HCT116 (cell line): ENCODE measurements around the gene ARHGAP29. TPM values are rescaled to one million over a fixed set of nuclear protein-coding genes. Genes with fewer than 3 reads are reported as not detected.

Experiments
- ATAC-seq: fragments of 200-7000 bp; cut with Tn5 transposase; 2 replicates; pipeline ENCODE4 v1.9.1; 2020; ENCODE audit warnings: mild to moderate bottlenecking, moderate library complexity
- BruUV-seq: library from RNA; stranded (reverse); fragments of 400-500 nt; replicated peaks from 2 replicates; lab custom pipeline; 2021; lab: Mats Ljungman, UMichigan
- CTCF ChIA-PET: fragments of 300-600 bp; sonication (Branson Sonifier 250); formaldehyde crosslinking; loops from one replicate; lab custom pipeline; 2021; ENCODE audit warnings: antibody characterized with exemption; lab: Charles Lee
- POLR2A ChIA-PET: fragments of 300-600, 350-600 bp; sonication (Branson Sonifier 250); formaldehyde crosslinking; loops from one replicate; lab custom pipeline; 2021; ENCODE audit warnings: antibody characterized with exemption; lab: Charles Lee
- RAD21 ChIA-PET, 2 experiments: fragments of 300-600 bp; sonication (Branson Sonifier 250); formaldehyde crosslinking; loops; one replicate each; lab custom pipeline; 2023; ENCODE audit warnings: low total read pairs in 2 of 2; ENCODE audit not compliant: uncharacterized antibody in 2 of 2, unreplicated experiment in 2 of 2, low non-redundant PET in 1 of 2; lab: Charles Lee
- DNase-seq: peaks from one replicate; pipeline ENCODE4 v3.0.0-alpha.2; 2010; ENCODE audit warnings: low read depth, low spot score
- H2AFZ ChIP-seq: fragments of 200-600 bp; shearing (Covaris generic), sonication (generic); 2 replicates; pipeline ENCODE4 v1.6.1; 2017; ENCODE audit warnings: low read depth, mixed run types, mixed read lengths, antibody characterized with exemption, low read length; ENCODE audit not compliant: poor library complexity, severe bottlenecking
- H3K27ac ChIP-seq: 2 replicates; pipeline ENCODE4 v1.5.1; 2012; ENCODE audit warnings: low read depth, low read length
- H3K27me3 ChIP-seq: fragments of 200-600 bp; sonication (generic); 2 replicates; pipeline ENCODE4 v1.6.1; 2016; ENCODE audit warnings: mixed run types, low read length, mixed read lengths; ENCODE audit not compliant: insufficient read depth
- H3K36me3 ChIP-seq, 2 experiments: fragments of 200-500 bp in 1 of 2; fragments of 200-600 bp in 1 of 2; sonication (Bioruptor generic) in 1 of 2; sonication (generic) in 1 of 2; 2 replicates each; pipeline versions ENCODE4 v1.5.1 to v1.6.1; 2014 to 2016; ENCODE audit warnings: low read length in 2 of 2, inconsistent platforms in 1 of 2, mixed read lengths in 1 of 2, mixed run types in 1 of 2; ENCODE audit not compliant: insufficient read depth in 2 of 2, control insufficient read depth in 1 of 2
- H3K4me1 ChIP-seq, 2 experiments: fragments of 200-600 bp in 1 of 2; sonication (generic) in 1 of 2; 2 replicates each; pipeline versions ENCODE4 v1.5.1 to v1.6.1; 2012 to 2017; ENCODE audit warnings: low read length in 2 of 2, inconsistent platforms in 1 of 2, mild to moderate bottlenecking in 1 of 2, mixed read lengths in 1 of 2, mixed run types in 1 of 2, moderate library complexity in 1 of 2; ENCODE audit not compliant: insufficient read depth in 2 of 2, control insufficient read depth in 1 of 2
- H3K4me2 ChIP-seq: fragments of 200-600 bp; sonication (generic); 2 replicates; pipeline ENCODE4 v1.6.1; 2017; ENCODE audit warnings: mixed run types, low read length, mixed read lengths
- H3K4me3 ChIP-seq, 2 experiments: fragments of 200-600 bp in 1 of 2; sonication (generic) in 1 of 2; replicated peaks in 1 of 2; 2 replicates each; pipeline ENCODE4 v1.5.1; 2011 to 2016; ENCODE audit warnings: low read length in 2 of 2, control low read depth in 1 of 2, low read depth in 1 of 2, mild to moderate bottlenecking in 1 of 2, mixed read lengths in 1 of 2, mixed run types in 1 of 2
- H3K79me2 ChIP-seq: fragments of 200-600 bp; sonication (generic); 2 replicates; pipeline ENCODE4 v1.6.1; 2017; ENCODE audit warnings: mild to moderate bottlenecking, mixed run types, low read length, moderate library complexity, mixed read lengths; ENCODE audit not compliant: insufficient read depth
- H3K9ac ChIP-seq: fragments of 200-600 bp; sonication (generic); 2 replicates; pipeline ENCODE4 v1.6.1; 2016; ENCODE audit warnings: low read length, mixed read lengths
- H3K9me2 ChIP-seq: fragments of 200-600 bp; sonication (generic), shearing (Covaris generic); 2 replicates; pipeline ENCODE4 v1.6.1; 2017; ENCODE audit warnings: mixed run types, mild to moderate bottlenecking, moderate library complexity; ENCODE audit not compliant: insufficient read depth
- H3K9me3 ChIP-seq, 2 experiments: fragments of 200-500 bp in 1 of 2; fragments of 200-600 bp in 1 of 2; sonication (Bioruptor generic) in 1 of 2; sonication (generic) in 1 of 2; 2 replicates each; pipeline ENCODE4 v1.6.1; 2014 to 2017; ENCODE audit warnings: low read length in 2 of 2, mixed read lengths in 2 of 2, inconsistent platforms in 1 of 2, low read depth in 1 of 2, mild to moderate bottlenecking in 1 of 2, mixed run types in 1 of 2, moderate library complexity in 1 of 2; ENCODE audit not compliant: control insufficient read depth in 1 of 2, insufficient read depth in 1 of 2
- H4K20me1 ChIP-seq: fragments of 200-600 bp; sonication (generic), shearing (Covaris generic); 2 replicates; pipeline ENCODE4 v1.6.1; 2017; ENCODE audit warnings: mixed run types, mild to moderate bottlenecking, moderate library complexity; ENCODE audit not compliant: insufficient read depth
- ATF3 ChIP-seq: IDR thresholded peaks from 2 replicates; pipeline ENCODE4 v1.6.1; 2012
- CEBPB ChIP-seq: IDR thresholded peaks from 2 replicates; pipeline ENCODE4 v1.6.1; 2012; ENCODE audit warnings: low read depth
- EGR1 ChIP-seq: IDR thresholded peaks from 2 replicates; pipeline ENCODE4 v1.6.1; 2012; ENCODE audit warnings: low read depth
- RAD21 ChIP-seq: IDR thresholded peaks from 2 replicates; pipeline ENCODE4 v1.6.1; 2012; ENCODE audit warnings: low read depth, mild to moderate bottlenecking
- REST ChIP-seq: IDR thresholded peaks from 2 replicates; pipeline ENCODE4 v1.6.1; 2012; ENCODE audit warnings: low read depth
- SP1 ChIP-seq: IDR thresholded peaks from 2 replicates; pipeline ENCODE4 v1.6.1; 2012; ENCODE audit warnings: low read depth
- intact Hi-C: fragments of 100-400 bp; cut with micrococcal nuclease; formaldehyde crosslinking; loops from 2 replicates; pipeline ENCODE4 v1.10.0; 2022
- total RNA-seq: library from RNA; stranded (reverse); gene quantifications from one replicate; pipeline ENCODE4 v1.2.1, GENCODE V29; 2021; ENCODE audit not compliant: unreplicated experiment

ARHGAP29 gene
- total RNA-seq, 1 experiment from 2014 or later: 128 TPM

GRCh38 chr1:94143809-94144176 lies 93.6 kb downstream of the ARHGAP29 start:
- no peaks in the 10 kb centered on the region for H3K27me3 ChIP-seq
- ATAC-seq (no peak), DNase-seq (no peak)
- H4K20me1 ChIP-seq: no peaks in the 10 kb centered on the region
- H3K9me3 ChIP-seq: no peaks in the 10 kb centered on the region
- no peak overlapping the region for H3K4me2 ChIP-seq
- no peak overlapping the region for H3K4me3 ChIP-seq
- H3K79me2 ChIP-seq: no peaks in the 10 kb centered on the region
- no peaks in the 10 kb centered on the region for H3K9me2 ChIP-seq
- no peak for TF ChIP-seq CEBPB
- TF ChIP-seq REST: no peak
- TF ChIP-seq EGR1: no peak
- no peak for TF ChIP-seq ATF3
- no peak for TF ChIP-seq SP1
- TF ChIP-seq RAD21: no peak
- H2AFZ ChIP-seq: no peak overlapping the region
- ChIA-PET RAD21 (no interaction called here), CTCF (no interaction called here), POLR2A (no interaction called here)
- BruUV-seq: no TSS peak
- peaks cover 0 to 3% of the 10 kb centered on the region in 2 experiments; a peak in 1 of 4 replicates for H3K4me1 ChIP-seq
- no peak overlapping the region for H3K9ac ChIP-seq
- no peak overlapping the region for H3K27ac ChIP-seq
- no peaks in the 10 kb centered on the region for H3K36me3 ChIP-seq
- intact Hi-C loops: no loop called here
